M059J (cell line): Measurements from ENCODE around the gene C19orf25. TPM values are rescaled to one million over a fixed set of nuclear protein-coding genes. Genes with fewer than 3 reads are reported as not detected.
"Not testable (repeated sequence)": the region's sequence is repeated elsewhere in the genome, so short reads cannot be mapped to it uniquely, and the experiment has no call there.

Experiments used
- DNase-seq: peaks from one replicate; pipeline ENCODE4 v3.0.0-alpha.2; 2012; ENCODE audit warnings: low read depth
- total RNA-seq: library from RNA; depleted of rRNA; stranded (reverse); fragments of >200 nt; shearing (Covaris generic); gene quantifications from 2 replicates; pipeline ENCODE4 v1.2.3, GENCODE V29; 2014

The C19orf25 gene
- total RNA-seq, 1 experiment from 2014 or later = 47.7 TPM

DNA sequence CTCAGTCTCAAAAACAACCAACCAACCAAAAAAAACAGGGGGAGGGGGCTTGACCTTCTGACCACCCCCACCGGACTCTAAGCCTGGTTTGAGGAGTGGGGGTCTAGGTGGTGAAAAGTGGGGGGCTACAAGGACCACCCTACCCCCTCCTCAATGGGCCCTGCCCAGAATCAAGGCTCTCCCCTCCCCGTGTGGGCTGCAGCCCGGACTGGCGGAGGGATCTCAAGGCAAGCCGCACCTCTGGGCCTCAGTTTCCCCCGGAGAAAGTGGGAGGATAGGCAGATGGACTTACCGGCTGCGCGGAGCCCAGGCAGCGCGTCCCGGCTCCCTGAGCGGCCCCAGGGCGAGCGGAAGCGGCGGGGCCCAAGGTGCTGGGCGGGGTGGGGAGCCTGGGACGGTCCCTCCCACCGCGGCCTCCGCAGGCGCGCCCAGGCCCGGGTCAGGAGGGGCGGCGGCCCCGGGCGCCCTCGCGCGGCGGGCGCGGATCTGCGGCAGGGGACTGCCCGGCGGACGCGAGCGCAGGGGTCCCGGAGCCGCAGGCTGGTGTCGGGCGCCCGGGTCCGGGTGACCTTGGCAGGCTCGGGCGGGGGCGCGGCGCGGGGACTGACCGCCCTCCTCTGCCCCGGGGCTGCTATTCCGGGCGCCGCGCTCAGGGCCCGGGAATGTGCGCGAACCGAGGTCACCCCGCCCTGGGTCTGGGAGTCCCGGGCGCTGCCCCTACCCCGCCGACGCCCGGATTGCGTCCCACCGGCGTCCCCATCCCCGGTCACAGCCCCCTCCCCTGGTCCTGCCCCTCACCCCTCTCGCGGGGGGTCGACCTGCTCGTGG lies 33.9 kb upstream of the C19orf25 start, which contains the start of gene ADAMTSL5:
TSS of gene ADAMTSL5 (minus strand) at position 349 of the 828 bp plus-strand sequence. CDS start 2,076 bp downstream, outside the sequence.
- peak; percentile 65 for DNase-seq

DNA sequence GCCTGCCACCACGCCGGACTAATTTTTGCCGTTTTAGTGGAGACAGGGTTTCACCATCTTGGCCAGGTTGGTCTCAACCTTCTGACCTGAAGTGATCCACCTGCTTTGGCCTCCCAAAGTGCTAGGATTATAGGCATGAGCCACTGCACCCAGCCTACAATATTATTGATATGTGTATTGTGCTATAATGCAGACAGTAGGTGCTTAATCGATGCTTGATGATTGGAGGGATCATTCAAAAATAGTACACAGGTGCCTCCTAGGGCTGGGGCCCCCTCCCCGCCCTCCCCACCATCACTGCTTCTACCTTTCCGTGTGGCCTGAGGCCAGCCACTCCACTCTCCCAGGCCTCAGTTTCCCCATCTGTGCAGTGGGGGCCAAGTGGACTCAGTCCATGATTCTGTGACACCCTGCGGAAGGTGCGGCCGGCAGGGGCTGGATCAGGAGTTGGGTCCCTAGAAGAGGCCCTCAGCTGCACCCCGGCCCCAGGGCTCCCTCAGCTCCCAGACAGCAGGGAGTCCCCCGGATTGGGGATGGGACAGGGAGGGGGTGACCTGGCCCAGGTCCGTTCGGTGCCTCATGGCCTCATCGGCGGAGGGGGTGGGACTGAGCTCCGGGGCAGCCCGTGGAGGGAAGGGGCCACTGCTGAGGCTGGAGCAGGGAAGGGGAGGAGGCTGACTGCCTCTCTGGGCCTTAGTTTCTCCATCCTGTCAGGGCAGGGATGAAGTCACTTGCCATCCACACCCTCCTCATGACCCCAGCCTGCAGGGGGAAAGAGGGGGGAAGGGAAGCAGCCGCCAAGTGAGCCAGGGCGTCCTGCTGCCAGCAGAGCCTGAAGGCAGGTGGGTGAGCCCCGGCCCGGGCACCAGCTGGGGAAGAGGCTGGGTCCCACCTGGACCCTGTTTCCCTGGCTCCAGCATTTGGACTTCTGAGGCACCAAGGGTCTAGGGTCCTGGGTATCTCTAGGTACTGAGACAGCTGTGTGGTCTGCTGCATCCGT lies 32.6 kb upstream of the C19orf25 start:
- DNase-seq = no peak

GRCh38 chr19:1510807-1511206 lies 31.8 kb upstream of the C19orf25 start:
- no peak for DNase-seq

GRCh38 chr19:1510442-1510806 lies 31.4 kb upstream of the C19orf25 start:
- DNase-seq = no peak

DNA sequence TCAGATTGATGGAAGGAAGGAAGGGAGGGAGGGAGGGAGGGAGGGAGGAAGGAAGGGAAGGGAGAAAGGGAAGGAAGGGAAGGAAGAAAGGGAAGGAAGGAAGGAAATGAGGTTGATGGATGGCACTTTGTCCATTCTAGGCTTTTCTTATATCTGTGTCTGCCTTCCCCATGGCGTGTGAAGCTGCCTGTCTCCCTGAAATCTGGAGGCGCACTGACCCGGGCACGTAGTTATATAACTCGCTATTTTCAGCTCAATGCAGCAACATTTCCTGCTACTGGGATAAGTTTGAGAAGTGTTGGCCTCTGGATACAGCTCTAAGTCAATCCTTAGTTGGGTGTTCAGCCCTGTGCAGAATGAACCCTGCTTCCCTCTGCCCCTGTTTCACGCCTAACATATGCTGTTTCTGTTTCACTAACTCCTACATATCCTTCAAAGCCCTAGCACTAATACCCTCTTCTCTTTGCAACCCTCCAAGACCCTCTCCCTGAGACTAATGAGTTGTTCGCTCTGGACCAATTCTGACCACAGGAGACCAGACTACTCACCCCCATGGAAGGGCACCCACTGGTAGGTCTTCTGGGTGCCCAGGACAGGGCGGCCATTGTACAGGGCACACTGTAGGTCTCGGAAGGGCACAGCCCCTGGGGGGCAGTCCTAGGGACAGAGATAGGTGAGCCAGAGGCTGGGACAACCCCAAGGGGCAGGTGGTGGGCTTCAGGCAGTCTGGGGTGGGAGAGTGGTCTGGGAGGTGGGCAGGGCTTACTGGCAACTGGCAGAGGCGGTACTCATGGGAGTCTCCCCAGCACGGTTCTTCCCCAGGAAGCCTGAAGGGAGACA lies 30.8 kb upstream of the C19orf25 start:
- DNase-seq = no peak

DNA sequence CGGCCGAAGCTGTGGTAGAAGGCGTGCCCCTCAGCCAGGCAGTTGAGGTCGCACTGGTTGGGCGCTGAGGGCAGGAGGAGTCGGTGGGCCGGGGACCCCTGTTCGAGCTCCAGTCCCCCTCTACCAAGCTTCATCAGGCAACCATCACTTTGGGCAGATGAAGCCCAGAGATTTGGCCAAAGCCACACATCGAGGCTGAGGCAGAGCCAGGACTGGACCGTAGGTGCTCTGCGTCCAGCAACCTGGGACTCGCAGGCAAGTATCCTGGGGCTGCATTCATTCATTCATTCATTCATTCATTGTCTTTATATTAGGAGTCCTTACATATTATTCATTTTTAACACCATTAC lies 29.5 kb upstream of the C19orf25 start:
- no peak for DNase-seq

DNA sequence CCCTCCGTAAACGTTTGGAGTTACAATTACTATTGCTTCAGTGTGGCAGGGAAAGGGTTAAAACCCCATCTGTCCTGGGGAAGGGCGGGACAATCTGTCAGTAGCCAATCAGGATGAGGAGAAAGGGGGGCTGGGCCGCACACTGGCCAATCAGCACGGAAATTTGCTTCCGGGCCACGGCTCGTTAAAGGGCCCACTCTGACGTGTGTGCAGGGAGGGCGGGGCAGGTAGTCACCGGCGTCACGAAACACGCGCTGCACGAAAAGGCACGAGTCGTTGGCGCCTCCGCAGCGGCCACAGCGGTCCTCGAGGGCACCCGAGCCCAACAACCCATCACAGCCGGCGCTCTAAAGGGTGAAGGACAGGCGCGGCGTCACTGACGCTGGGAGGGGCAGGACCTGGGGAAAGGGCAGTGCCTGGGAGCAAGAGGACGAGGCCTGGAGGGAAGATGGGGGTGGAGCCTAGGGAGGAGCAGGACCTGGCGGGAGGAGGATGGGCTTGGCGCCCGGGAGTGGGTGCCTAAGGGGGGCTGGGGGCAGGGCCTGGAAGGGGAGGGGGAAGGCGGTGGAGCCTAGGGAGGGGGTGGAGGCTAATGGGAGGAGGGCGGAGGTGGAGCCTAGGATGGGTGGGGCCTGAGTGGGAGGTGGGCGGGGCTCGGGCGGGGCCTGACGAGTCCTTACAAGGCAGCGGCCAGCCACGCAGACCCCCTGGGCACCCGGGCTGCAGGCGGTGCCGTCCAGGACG lies 28.9 kb upstream of the C19orf25 start:
- peak; percentile 86 for DNase-seq

- DNase-seq = no peak
Observed at GRCh38 chr19:1507192-1507660, 28.2 kb upstream of the C19orf25 start.

GRCh38 chr19:1505991-1506881 lies 27.2 kb upstream of the C19orf25 start:
- no peak for DNase-seq

- no peak for DNase-seq
Observed at GRCh38 chr19:1505012-1505411, 26.0 kb upstream of the C19orf25 start.

GRCh38 chr19:1503925-1504773 lies 25.1 kb upstream of the C19orf25 start:
- no peak for DNase-seq

DNA sequence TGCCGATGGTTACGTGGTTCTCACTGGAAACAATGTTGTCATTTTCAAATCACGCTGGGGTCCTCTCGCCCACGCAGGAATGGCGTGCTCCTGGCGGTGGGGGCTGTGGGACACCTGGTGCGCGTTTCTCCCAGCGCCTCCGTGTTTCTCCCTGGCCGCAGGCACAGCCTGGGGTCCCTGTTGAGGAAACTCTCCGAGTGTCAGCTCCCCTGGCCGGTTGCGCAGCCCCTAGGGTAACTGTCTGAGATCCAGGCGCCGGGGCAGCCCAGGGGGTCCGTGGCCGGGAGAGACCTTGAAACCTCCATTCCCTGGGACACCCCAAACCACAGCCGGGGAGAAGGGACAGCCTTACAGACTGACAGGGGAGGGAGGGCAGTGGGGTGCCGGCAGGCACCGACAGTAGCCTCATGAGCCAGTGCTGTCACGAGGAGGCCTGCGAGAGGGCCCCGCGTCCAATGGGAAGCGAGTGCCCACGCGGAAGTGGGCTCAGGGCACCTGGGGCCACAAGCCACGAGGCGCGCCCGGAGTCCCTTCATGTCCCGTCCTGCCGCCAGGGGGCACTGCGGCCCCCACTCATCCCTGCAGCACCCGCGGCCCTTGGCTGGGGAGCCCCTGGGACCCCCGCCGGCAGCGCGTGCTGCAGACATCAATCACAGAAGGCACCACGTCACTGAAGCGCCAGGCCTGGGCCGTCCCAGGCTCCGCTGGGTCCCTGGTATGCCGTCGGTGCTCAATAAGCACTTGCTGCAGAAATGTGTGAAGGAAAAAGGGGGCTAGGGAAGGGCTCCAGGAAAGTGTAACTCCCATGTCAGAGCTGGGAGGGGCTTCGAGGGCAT lies 24.3 kb upstream of the C19orf25 start:
- no peak for DNase-seq

DNA sequence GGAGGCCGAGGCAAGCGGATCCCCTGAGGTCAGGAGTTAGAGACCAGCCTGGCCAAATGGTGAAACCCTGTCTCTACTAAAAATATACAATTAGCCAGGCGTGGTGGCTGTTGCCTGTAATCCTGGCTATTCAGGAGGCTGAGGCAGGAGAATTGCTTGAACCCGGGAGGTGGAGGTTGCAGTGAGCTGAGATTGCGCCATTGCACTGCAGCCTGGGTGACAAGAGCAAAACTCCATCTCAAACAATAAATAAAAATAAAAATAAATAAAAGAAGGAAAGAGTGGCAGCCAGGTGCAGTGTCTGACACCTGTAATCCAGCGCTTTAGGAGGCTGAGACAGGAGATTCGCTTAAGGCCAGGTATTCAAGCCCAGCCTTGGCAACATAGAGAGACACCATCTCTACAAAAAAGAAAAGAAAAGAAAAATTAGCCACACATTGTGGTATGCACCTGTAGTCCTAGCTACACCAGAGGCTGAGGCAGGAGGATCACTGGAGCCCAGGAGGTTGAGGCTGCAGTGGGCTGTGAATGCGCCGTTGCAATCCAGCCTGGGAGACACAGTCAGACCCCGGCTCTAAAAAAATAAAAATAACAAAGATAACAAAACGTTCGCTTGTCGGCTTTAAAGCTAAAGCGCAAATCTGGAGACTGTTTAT lies 23.5 kb upstream of the C19orf25 start:
- DNase-seq = no peak

- DNase-seq = no peak
Observed at GRCh38 chr19:1501200-1501595, 22.2 kb upstream of the C19orf25 start.

DNA sequence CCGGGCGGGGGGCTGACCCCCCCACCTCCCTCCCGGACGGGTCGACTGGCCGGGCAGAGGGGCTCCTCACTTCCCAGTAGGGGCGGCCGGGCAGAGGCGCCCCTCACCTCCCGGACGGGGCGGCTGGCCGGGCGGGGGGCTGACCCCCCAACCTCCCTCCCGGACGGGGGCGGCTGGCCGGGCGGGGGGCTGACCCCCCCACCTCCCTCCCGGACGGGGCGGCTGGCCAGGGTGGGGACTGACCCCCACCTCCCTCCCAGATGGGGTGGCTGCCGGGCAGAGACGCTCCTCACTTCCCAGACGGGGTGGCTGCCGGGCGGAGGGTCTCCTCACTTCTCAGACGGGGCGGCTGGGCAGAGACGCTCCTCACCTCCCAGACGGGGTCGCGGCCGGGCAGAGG lies 20.2 kb upstream of the C19orf25 start:
- not testable (repeated sequence) for DNase-seq

DNA sequence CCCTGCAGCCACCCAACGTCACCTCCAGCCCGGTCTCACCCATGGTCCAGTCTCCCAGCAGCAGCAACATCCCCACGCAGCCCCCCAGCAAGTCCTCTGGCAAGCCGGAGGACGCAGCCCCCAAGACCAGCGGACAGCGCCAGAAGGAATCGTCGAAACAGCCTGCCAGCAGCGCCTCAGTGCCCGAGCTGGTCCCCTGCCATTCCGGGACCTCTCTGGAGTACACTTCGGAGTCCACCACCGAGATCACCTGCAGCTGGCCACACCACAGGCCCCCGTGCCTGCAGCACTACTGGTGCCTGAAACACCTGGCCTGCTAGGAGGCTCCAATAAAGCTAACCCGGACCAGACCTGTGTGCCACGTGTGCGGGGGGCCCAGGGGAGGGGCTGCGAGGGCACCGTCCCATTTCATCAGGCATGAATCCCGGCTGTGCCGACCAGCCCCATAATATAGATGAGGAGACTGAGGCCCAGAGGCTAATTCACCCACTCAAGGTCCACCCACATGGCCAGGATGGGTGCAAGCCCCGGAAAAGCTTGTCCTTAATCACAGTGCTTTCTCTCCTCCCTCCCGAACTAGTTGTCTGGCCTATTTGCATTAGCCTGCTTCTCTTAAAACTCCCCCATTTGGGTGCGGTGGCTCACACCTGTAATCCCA lies 18.7 kb upstream of the C19orf25 start:
- no peak for DNase-seq
